Measurements from ENCODE around the gene C12orf50. TPM values are rescaled to one million over a fixed set of nuclear protein-coding genes. Genes with fewer than 3 reads are reported as not detected.

C12orf50 gene
- total and polyA plus RNA-seq, 2 of the 13 experiments (the other 11 are each of a cell fraction or from before 2014, with no cell fraction given), result not detected

DNA sequence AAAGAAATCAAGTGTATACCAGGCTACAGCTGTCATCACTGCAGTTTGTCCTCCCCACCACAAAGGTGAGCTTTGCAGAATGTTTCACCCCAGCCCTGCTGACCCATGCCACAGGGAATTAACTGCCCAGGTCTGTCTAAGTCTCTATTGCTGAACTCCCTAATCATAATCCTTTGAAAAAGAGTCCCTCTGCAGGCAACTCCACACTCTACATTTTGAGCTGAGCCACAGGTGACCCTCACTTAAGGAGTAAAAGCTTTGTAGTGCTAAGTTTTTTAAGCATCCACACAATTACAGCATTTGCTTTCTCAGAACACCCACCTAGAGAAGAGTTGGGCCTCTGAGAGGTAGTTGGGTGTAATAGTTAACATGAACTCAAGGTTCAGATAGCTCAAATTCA lies 90.0 kb downstream of the C12orf50 start:
- peaks cover 11% of the 10 kb centered on the region; the same call in 1 of the 2 replicates for H3K9me3 ChIP-seq (ENCODE audit: low read length)
- intact Hi-C loops (cut with micrococcal nuclease; ENCODE audit: unreplicated experiment), result no loop called here
- H3K4me3 ChIP-seq (replicated peaks in 1 of 3; ENCODE audit: insufficient read depth in 1 of 3, low read depth in 2 of 3, low read length in 3 of 3), result no peak overlapping the region
- no peaks in the 10 kb centered on the region for H3K36me3 ChIP-seq (replicated peaks in 1 of 2; ENCODE audit: control insufficient read depth in 1 of 2, insufficient read depth in 2 of 2, low read length in 2 of 2)
- no peak for FAIRE-seq
- H4K20me1 ChIP-seq (ENCODE audit: insufficient read depth, low read length), result no peaks in the 10 kb centered on the region
- no peak for ATAC-seq
- no peaks in the 10 kb centered on the region for H3K27me3 ChIP-seq (ENCODE audit: control insufficient read depth in 1 of 2, insufficient read depth in 2 of 2, low read length in 2 of 2)
- DNase-seq (ENCODE audit: low spot score), result no peak
- in situ Hi-C loops (cut with HindIII; ENCODE audit: extremely low pct_ligation_motif_present, low pct_unique_long_range_greater_than_20kb), result no loop called here
- POLR2A ChIA-PET, result no interaction called here
- no peak overlapping the region for H2AFZ ChIP-seq (ENCODE audit: low read length)
- H3K79me2 ChIP-seq (ENCODE audit: insufficient read depth, low read length), result no peaks in the 10 kb centered on the region
- CTCF ChIA-PET (ENCODE audit: low intra/inter-chr PET ratio, low total read pairs), result no interaction called here
- no peak overlapping the region for H3K27ac ChIP-seq (ENCODE audit: extremely low read length, insufficient read depth, low read length)
- H3K4me1 ChIP-seq (ENCODE audit: insufficient read depth, low read length), result no peaks in the 10 kb centered on the region
- H3K9ac ChIP-seq (ENCODE audit: insufficient read depth, low read depth, low read length), result no peak overlapping the region
- BruUV-seq (replicated peaks), result no TSS peak
- no peak overlapping the region for H3K4me2 ChIP-seq (ENCODE audit: low read depth, low read length)
- TF ChIP-seq ZC3H4 (CRISPR knock-in tag; IDR thresholded peaks at IDR 0.05; ENCODE audit: borderline replicate concordance) (no peak), ZBTB20 (CRISPR knock-in tag; IDR thresholded peaks at IDR 0.05; ENCODE audit: borderline replicate concordance, low read depth) (no peak), ZSCAN21 (CRISPR knock-in tag; IDR thresholded peaks at IDR 0.05; ENCODE audit: borderline replicate concordance) (no peak), TSC22D2 (CRISPR knock-in tag; IDR thresholded peaks at IDR 0.05; ENCODE audit: borderline replicate concordance) (no peak), BRD4 (CRISPR knock-in tag; IDR thresholded peaks at IDR 0.05) (no peak), ZNF354B (CRISPR knock-in tag; IDR thresholded peaks at IDR 0.05) (no peak), ZNF616 (CRISPR knock-in tag; IDR thresholded peaks at IDR 0.05; ENCODE audit: low read depth) (no peak), NFATC3 (CRISPR knock-in tag; IDR thresholded peaks at IDR 0.05) (no peak), KLF9 (CRISPR knock-in tag; IDR thresholded peaks at IDR 0.05; ENCODE audit: low read depth) (no peak), ZNF772 (CRISPR knock-in tag; IDR thresholded peaks at IDR 0.05) (no peak), HNRNPLL (IDR thresholded peaks at IDR 0.05; ENCODE audit: low read depth, low read length, poor library complexity, severe bottlenecking) (no peak), TOPORS (CRISPR knock-in tag; IDR thresholded peaks at IDR 0.05) (no peak), SAFB2 (CRISPR knock-in tag; IDR thresholded peaks at IDR 0.05; ENCODE audit: borderline replicate concordance, low read depth) (no peak)
- TF ChIP-seq, protein P1, sequence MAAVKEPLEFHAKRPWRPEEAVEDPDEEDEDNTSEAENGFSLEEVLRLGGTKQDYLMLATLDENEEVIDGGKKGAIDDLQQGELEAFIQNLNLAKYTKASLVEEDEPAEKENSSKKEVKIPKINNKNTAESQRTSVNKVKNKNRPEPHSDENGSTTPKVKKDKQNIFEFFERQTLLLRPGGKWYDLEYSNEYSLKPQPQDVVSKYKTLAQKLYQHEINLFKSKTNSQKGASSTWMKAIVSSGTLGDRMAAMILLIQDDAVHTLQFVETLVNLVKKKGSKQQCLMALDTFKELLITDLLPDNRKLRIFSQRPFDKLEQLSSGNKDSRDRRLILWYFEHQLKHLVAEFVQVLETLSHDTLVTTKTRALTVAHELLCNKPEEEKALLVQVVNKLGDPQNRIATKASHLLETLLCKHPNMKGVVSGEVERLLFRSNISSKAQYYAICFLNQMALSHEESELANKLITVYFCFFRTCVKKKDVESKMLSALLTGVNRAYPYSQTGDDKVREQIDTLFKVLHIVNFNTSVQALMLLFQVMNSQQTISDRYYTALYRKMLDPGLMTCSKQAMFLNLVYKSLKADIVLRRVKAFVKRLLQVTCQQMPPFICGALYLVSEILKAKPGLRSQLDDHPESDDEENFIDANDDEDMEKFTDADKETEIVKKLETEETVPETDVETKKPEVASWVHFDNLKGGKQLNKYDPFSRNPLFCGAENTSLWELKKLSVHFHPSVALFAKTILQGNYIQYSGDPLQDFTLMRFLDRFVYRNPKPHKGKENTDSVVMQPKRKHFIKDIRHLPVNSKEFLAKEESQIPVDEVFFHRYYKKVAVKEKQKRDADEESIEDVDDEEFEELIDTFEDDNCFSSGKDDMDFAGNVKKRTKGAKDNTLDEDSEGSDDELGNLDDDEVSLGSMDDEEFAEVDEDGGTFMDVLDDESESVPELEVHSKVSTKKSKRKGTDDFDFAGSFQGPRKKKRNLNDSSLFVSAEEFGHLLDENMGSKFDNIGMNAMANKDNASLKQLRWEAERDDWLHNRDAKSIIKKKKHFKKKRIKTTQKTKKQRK (IDR thresholded peaks at IDR 0.05; ENCODE audit: low read length), result no peak
- TF ChIP-seq, protein P2, sequence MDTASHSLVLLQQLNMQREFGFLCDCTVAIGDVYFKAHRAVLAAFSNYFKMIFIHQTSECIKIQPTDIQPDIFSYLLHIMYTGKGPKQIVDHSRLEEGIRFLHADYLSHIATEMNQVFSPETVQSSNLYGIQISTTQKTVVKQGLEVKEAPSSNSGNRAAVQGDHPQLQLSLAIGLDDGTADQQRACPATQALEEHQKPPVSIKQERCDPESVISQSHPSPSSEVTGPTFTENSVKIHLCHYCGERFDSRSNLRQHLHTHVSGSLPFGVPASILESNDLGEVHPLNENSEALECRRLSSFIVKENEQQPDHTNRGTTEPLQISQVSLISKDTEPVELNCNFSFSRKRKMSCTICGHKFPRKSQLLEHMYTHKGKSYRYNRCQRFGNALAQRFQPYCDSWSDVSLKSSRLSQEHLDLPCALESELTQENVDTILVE (CRISPR knock-in tag; IDR thresholded peaks at IDR 0.05), result no peak
- TF ChIP-seq, protein P3, sequence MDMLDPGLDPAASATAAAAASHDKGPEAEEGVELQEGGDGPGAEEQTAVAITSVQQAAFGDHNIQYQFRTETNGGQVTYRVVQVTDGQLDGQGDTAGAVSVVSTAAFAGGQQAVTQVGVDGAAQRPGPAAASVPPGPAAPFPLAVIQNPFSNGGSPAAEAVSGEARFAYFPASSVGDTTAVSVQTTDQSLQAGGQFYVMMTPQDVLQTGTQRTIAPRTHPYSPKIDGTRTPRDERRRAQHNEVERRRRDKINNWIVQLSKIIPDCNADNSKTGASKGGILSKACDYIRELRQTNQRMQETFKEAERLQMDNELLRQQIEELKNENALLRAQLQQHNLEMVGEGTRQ (IDR thresholded peaks at IDR 0.05; ENCODE audit: low read depth, low read length), result no peak
- TF ChIP-seq, protein P3 (CRISPR knock-in tag; IDR thresholded peaks at IDR 0.05; ENCODE audit: borderline replicate concordance), result no peak
- TF ChIP-seq, protein P4, sequence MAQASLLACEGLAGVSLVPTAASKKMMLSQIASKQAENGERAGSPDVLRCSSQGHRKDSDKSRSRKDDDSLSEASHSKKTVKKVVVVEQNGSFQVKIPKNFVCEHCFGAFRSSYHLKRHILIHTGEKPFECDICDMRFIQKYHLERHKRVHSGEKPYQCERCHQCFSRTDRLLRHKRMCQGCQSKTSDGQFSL (CRISPR knock-in tag; IDR thresholded peaks at IDR 0.05), result no peak
